Measurements from ENCODE around the gene RIT2. TPM values are rescaled to one million over a fixed set of nuclear protein-coding genes. Genes with fewer than 3 reads are reported as not detected.

RIT2 gene
- total RNA-seq, 1 donor from 2014 or later: not detected

DNA sequence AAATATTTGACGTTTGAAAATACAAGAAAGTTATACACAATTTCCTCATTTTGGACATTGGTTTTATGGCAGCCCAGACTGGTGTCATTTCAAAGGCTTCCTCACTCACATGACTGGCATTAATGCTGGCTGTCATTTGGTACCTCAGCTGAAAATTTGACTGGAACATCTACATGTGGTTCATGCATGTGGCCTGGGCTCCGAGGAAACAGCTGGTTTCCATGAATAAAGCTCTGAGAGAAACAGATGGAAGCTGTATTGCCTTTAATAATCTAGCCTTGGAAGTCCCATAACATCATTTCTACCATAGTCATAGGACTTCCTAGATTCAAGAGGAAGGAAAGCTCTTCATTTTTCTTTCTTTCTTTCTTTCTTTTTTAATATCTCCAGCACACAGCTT, 42.9 kb upstream of the RIT2 start:
- Histone ChIP-seq H3K27me3 (ENCODE audit: control insufficient read depth, insufficient read depth, low read length) (no peaks in the 10 kb centered on the region), H3K36me3 (ENCODE audit: control insufficient read depth, insufficient read depth, low read length) (no peaks in the 10 kb centered on the region), H3K4me3 (ENCODE audit: low read depth, low read length) (no peak overlapping the region)
- DNase-seq (ENCODE audit: low read depth): no peak
- TF ChIP-seq, protein P1, sequence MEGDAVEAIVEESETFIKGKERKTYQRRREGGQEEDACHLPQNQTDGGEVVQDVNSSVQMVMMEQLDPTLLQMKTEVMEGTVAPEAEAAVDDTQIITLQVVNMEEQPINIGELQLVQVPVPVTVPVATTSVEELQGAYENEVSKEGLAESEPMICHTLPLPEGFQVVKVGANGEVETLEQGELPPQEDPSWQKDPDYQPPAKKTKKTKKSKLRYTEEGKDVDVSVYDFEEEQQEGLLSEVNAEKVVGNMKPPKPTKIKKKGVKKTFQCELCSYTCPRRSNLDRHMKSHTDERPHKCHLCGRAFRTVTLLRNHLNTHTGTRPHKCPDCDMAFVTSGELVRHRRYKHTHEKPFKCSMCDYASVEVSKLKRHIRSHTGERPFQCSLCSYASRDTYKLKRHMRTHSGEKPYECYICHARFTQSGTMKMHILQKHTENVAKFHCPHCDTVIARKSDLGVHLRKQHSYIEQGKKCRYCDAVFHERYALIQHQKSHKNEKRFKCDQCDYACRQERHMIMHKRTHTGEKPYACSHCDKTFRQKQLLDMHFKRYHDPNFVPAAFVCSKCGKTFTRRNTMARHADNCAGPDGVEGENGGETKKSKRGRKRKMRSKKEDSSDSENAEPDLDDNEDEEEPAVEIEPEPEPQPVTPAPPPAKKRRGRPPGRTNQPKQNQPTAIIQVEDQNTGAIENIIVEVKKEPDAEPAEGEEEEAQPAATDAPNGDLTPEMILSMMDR (IDR thresholded peaks at IDR 0.05; ENCODE audit: insufficient read depth, low read length, poor library complexity, severe bottlenecking): no peak

DNA sequence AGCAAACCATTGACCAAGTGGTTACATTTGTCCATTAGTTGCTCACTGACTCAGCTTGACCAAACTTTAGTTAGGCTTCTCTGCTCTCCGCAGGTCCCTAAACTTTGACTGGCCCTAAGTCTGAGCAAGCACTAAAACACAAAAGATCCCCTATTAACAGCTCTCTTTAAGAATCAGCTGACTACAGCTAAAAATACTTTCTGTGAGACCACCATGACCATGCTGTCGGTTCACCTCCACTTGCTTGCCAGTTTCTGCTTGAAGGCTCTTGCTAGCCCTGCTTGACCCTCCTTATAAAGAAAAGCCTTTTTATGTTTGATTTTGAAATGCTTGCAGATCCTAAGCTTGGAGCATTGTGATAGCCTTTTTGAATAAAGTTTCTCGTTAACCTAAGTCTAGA, 40.4 kb upstream of the RIT2 start:
- no peak for DNase-seq (ENCODE audit: low read depth)
- TF ChIP-seq, protein P1 (IDR thresholded peaks at IDR 0.05; ENCODE audit: insufficient read depth, low read length, poor library complexity, severe bottlenecking): no peak
- Histone ChIP-seq H3K4me3 (ENCODE audit: low read depth, low read length) (no peak overlapping the region), H3K27me3 (ENCODE audit: control insufficient read depth, insufficient read depth, low read length) (no peaks in the 10 kb centered on the region), H3K36me3 (ENCODE audit: control insufficient read depth, insufficient read depth, low read length) (no peaks in the 10 kb centered on the region)

DNA sequence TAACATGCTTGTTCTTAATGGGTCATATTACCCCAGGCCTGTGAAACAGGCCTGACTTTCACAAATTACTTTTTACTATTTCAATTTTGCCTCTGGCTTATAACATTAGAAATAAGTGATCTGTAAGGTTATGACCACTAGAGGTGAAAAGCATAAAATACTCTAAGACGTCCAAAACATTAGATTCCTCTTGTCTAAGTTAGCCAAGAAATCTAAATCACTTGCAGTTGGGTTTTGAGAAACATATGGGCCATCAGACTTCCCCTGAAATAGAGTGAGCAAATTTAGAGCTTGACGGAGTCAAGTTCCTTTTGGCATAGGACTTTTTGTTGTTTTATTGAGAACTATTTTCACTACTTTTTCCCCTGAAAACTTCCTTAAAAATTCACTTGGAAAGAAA, 32.7 kb upstream of the RIT2 start:
- H3K4me3 ChIP-seq (ENCODE audit: low read depth, low read length): no peak overlapping the region
- no peaks in the 10 kb centered on the region for H3K36me3 ChIP-seq (ENCODE audit: control insufficient read depth, insufficient read depth, low read length)
- no peak for DNase-seq (ENCODE audit: low read depth)
- no peaks in the 10 kb centered on the region for H3K27me3 ChIP-seq (ENCODE audit: control insufficient read depth, insufficient read depth, low read length)
- TF ChIP-seq, protein P1 (IDR thresholded peaks at IDR 0.05; ENCODE audit: insufficient read depth, low read length, poor library complexity, severe bottlenecking): no peak

DNA sequence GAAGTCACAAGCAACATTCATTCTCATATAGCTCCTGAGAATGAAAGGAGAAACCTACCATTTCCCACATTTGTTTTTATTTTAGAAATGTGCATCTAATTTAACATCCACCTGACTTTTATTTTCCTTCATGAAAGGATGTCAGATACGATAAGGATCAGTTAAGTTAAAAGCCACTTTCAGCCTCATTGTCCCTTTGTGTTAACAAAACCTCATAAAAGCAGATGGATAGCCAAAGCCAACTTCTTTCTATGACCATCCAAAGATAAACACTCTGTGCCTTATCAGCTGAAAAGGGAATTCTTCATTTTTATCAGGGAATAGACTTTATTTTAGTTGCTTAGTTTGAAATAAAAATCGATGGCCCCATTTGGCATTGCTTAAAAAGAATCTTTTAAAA, 25.7 kb upstream of the RIT2 start:
- Histone ChIP-seq H3K27me3 (ENCODE audit: control insufficient read depth, insufficient read depth, low read length) (no peaks in the 10 kb centered on the region), H3K36me3 (ENCODE audit: control insufficient read depth, insufficient read depth, low read length) (no peaks in the 10 kb centered on the region), H3K4me3 (ENCODE audit: low read depth, low read length) (no peak overlapping the region)
- TF ChIP-seq, protein P1 (IDR thresholded peaks at IDR 0.05; ENCODE audit: insufficient read depth, low read length, poor library complexity, severe bottlenecking): no peak
- no peak for DNase-seq (ENCODE audit: low read depth)

DNA sequence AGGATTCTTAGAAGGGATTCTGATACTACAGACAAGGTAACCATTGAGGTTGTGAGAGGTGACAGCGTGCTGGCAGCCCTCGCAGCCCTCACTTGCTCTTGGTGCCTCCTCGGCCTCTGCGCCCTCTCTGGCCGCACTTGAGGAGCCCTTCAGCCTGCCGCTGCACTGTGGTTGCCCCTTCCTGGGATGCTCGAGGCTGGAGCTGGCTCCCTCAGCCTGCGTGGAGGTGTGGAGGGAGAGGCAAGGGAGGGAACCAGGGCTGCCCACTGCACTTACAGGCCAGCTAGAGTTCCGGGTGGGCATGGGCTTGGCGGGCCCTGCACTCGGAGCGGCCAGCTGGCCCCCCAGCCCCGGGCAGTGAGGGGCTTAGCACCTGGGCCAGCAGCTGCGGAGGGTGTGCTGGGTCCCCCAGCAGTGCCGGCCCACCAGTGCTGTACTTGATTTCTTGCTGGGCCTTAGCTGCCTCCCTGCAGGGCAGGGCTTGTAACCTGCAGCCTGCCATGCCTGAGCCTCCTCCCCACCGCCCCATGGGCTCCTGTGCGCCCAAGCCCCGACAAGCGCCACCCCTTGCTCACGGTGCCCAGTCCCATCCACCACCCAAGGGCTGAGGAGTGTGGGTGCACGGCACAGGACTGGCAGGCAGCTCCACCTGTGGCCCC, 23.9 kb upstream of the RIT2 start:
- H3K4me3 ChIP-seq (ENCODE audit: low read depth, low read length): no peak overlapping the region
- no peaks in the 10 kb centered on the region for H3K36me3 ChIP-seq (ENCODE audit: control insufficient read depth, insufficient read depth, low read length)
- TF ChIP-seq, protein P1 (IDR thresholded peaks at IDR 0.05; ENCODE audit: insufficient read depth, low read length, poor library complexity, severe bottlenecking): no peak
- DNase-seq (ENCODE audit: low read depth): no peak
- H3K27me3 ChIP-seq (ENCODE audit: control insufficient read depth, insufficient read depth, low read length): no peaks in the 10 kb centered on the region

DNA sequence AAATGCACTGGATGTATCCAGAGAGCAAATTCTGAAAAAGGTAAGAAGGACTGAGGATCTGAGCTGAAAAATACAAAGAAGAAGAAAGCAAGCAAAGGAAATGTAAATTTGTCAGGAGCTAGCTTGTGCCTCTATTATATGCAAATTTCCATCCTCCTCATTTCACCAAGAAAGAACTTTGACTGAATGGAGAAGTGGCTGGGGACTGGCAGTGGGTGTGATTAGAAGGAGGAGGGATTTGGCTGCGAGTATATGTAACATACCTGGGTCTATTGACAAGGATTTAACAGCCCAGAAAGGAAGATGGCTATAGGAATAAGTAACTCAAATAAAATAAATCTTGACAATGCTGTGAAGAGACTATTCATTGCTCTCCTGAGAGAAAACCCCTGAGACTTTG, 19.4 kb upstream of the RIT2 start:
- H3K4me3 ChIP-seq (ENCODE audit: low read depth, low read length): no peak overlapping the region
- no peaks in the 10 kb centered on the region for H3K27me3 ChIP-seq (ENCODE audit: control insufficient read depth, insufficient read depth, low read length)
- DNase-seq (ENCODE audit: low read depth): no peak
- H3K36me3 ChIP-seq (ENCODE audit: control insufficient read depth, insufficient read depth, low read length): no peaks in the 10 kb centered on the region
- TF ChIP-seq, protein P1 (IDR thresholded peaks at IDR 0.05; ENCODE audit: insufficient read depth, low read length, poor library complexity, severe bottlenecking): no peak
